HEK293 (cell line): ENCODE data around the gene DDX10.
A peak's percentile ranks its signal among the peaks of the same experiment; 100 is the strongest.

Experiments
- CTCF ChIA-PET: fragments of 350-600 bp; formaldehyde crosslinking; extraction: SDS; loops from one replicate; lab custom pipeline; 2021; ENCODE audit warnings: antibody characterized with exemption; lab: Yijun Ruan, JAX
- POLR2A ChIA-PET: fragments of 300-600 bp; formaldehyde crosslinking; extraction: SDS; loops from one replicate; lab custom pipeline; 2020; ENCODE audit warnings: antibody characterized with exemption, inconsistent platforms; lab: Yijun Ruan, JAX
- H3K27ac ChIP-seq: fragments of 200-500 bp; sonication (Bioruptor generic); 2 replicates; pipeline ENCODE4 v1.5.1; 2014; ENCODE audit warnings: low read depth, low read length, control low read depth, inconsistent platforms; ENCODE audit errors: extremely low read depth
- H3K36me3 ChIP-seq, 2 experiments: fragments of 200-500 bp in 1 of 2; sonication (Bioruptor generic) in 1 of 2; 1 replicate in 1 of 2; 2 replicates in 1 of 2; pipeline ENCODE4 v1.5.1; 2014 to 2017; ENCODE audit warnings: inconsistent platforms in 2 of 2, low read length in 2 of 2; ENCODE audit not compliant: control insufficient read depth in 2 of 2, insufficient read depth in 1 of 2
- H3K4me1 ChIP-seq: fragments of 200-500 bp; sonication (Bioruptor generic); 2 replicates; pipeline ENCODE4 v1.5.1; 2014; ENCODE audit warnings: mild to moderate bottlenecking, low read length, inconsistent platforms; ENCODE audit not compliant: control insufficient read depth, insufficient read depth
- H3K4me3 ChIP-seq: 2 replicates; pipeline ENCODE4 v1.5.1; 2011; ENCODE audit warnings: low read depth, mild to moderate bottlenecking, control low read depth, low read length, moderate library complexity
- H3K9me3 ChIP-seq: fragments of 200-500 bp; sonication (Bioruptor generic); 2 replicates; pipeline ENCODE4 v1.5.1; 2014; ENCODE audit warnings: low read depth, low read length, inconsistent platforms; ENCODE audit not compliant: control insufficient read depth, insufficient read depth
- AEBP2 ChIP-seq: fragments of 450-650 bp; formaldehyde crosslinking; IDR thresholded peaks from 2 replicates; pipeline ENCODE4 v1.5.1; 2016; ENCODE audit warnings: missing biosample characterization, missing genetic modification characterization, borderline replicate concordance
- CTCF ChIP-seq: fragments of 450-650 bp; formaldehyde crosslinking; IDR thresholded peaks from 2 replicates; pipeline ENCODE4 v1.5.1; 2016; ENCODE audit warnings: missing biosample characterization, missing genetic modification characterization
- GFI1B ChIP-seq: fragments of 450-650 bp; formaldehyde crosslinking; IDR thresholded peaks from 2 replicates; pipeline ENCODE4 v1.5.1; 2016; ENCODE audit warnings: missing biosample characterization, missing genetic modification characterization
- GLI2 ChIP-seq: fragments of 450-650 bp; formaldehyde crosslinking; IDR thresholded peaks from 2 replicates; pipeline ENCODE4; 2017; ENCODE audit warnings: missing biosample characterization, missing genetic modification characterization, low read depth, borderline replicate concordance
- HOXC10 ChIP-seq: sonication (generic); formaldehyde crosslinking; IDR thresholded peaks from 2 replicates; pipeline ENCODE4 v1.8.1; 2023; ENCODE audit warnings: mild to moderate bottlenecking, missing genetic modification reagents
- PRDM6 ChIP-seq: fragments of 450-650 bp; formaldehyde crosslinking; IDR thresholded peaks from 2 replicates; pipeline ENCODE4 v1.5.1; 2017; ENCODE audit warnings: missing biosample characterization, missing genetic modification characterization
- REPIN1 ChIP-seq: fragments of 450-650 bp; formaldehyde crosslinking; IDR thresholded peaks from 2 replicates; pipeline ENCODE4 v1.5.1; 2017; ENCODE audit warnings: missing biosample characterization, missing genetic modification characterization, low read depth
- REST ChIP-seq: fragments of 450-650 bp; formaldehyde crosslinking; IDR thresholded peaks from 2 replicates; pipeline ENCODE4 v1.5.1; 2016; ENCODE audit warnings: missing biosample characterization, missing genetic modification characterization
- SETDB1 ChIP-seq: IDR thresholded peaks from one replicate; pipeline ENCODE4 v1.6.1; 2017; ENCODE audit warnings: mild to moderate bottlenecking, low read length, moderate library complexity, mixed read lengths; ENCODE audit not compliant: insufficient read length
- SP2 ChIP-seq: fragments of 450-650 bp; formaldehyde crosslinking; IDR thresholded peaks from 2 replicates; pipeline ENCODE4 v1.5.1; 2016; ENCODE audit warnings: missing biosample characterization, missing genetic modification characterization
- SP3 ChIP-seq: fragments of 450-650 bp; formaldehyde crosslinking; IDR thresholded peaks from 2 replicates; pipeline ENCODE4 v1.5.1; 2016; ENCODE audit warnings: missing biosample characterization, missing genetic modification characterization
- WT1 ChIP-seq: fragments of 450-650 bp; formaldehyde crosslinking; IDR thresholded peaks from 2 replicates; pipeline ENCODE4 v1.5.1; 2016; ENCODE audit warnings: missing biosample characterization, missing genetic modification characterization
- ZNF184 ChIP-seq: fragments of 450-650 bp; IDR thresholded peaks from 2 replicates; pipeline ENCODE4 v1.5.1; 2018; ENCODE audit warnings: missing biosample characterization, mild to moderate bottlenecking, missing genetic modification characterization
- ZNF266 ChIP-seq: fragments of 450-650 bp; formaldehyde crosslinking; IDR thresholded peaks from 2 replicates; pipeline ENCODE4 v1.5.1; 2016; ENCODE audit warnings: missing biosample characterization, missing genetic modification characterization, low read depth
- ZNF416 ChIP-seq: fragments of 450-650 bp; formaldehyde crosslinking; IDR thresholded peaks from 2 replicates; pipeline ENCODE4 v1.5.1; 2016; ENCODE audit warnings: missing biosample characterization, missing genetic modification characterization
- ZNF548 ChIP-seq: fragments of 450-650 bp; formaldehyde crosslinking; IDR thresholded peaks from 2 replicates; pipeline ENCODE4 v1.5.1; 2016; ENCODE audit warnings: missing biosample characterization, missing genetic modification characterization
- ZNF626 ChIP-seq: fragments of 450-650 bp; sonication (Bioruptor Pico); formaldehyde crosslinking; IDR thresholded peaks from 2 replicates; pipeline ENCODE4 v1.5.1; 2018; ENCODE audit warnings: missing biosample characterization, missing genetic modification characterization, inconsistent platforms
- ZNF654 ChIP-seq: fragments of 450-650 bp; formaldehyde crosslinking; IDR thresholded peaks from 2 replicates; pipeline ENCODE4 v1.5.1; 2016; ENCODE audit warnings: low read depth, missing biosample characterization, missing genetic modification characterization
- ZNF658 ChIP-seq: fragments of 450-650 bp; formaldehyde crosslinking; IDR thresholded peaks from 2 replicates; pipeline ENCODE4; 2016; ENCODE audit warnings: missing biosample characterization, missing genetic modification characterization
- ZNF664 ChIP-seq: fragments of 450-650 bp; formaldehyde crosslinking; IDR thresholded peaks from 2 replicates; pipeline ENCODE4 v1.5.1; 2016; ENCODE audit warnings: missing biosample characterization, missing genetic modification characterization
- ZNF837 ChIP-seq: fragments of 450-650 bp; formaldehyde crosslinking; IDR thresholded peaks from 2 replicates; pipeline ENCODE4 v1.5.1; 2016; ENCODE audit warnings: missing biosample characterization, missing genetic modification characterization
- ZNF843 ChIP-seq: fragments of 450-650 bp; formaldehyde crosslinking; IDR thresholded peaks from 2 replicates; pipeline ENCODE4 v1.5.1; 2016; ENCODE audit warnings: missing biosample characterization, missing genetic modification characterization
- ZSCAN18 ChIP-seq: fragments of 450-650 bp; formaldehyde crosslinking; IDR thresholded peaks from 2 replicates; pipeline ENCODE4 v1.5.1; 2016; ENCODE audit warnings: missing biosample characterization, missing genetic modification characterization

The DDX10 gene

GRCh38 chr11:108654994-108655631 is 9.8 kb upstream of the DDX10 start:
- no peaks in the 10 kb centered on the region for H3K36me3 ChIP-seq
- H3K9me3 ChIP-seq = no peaks in the 10 kb centered on the region
- H3K27ac ChIP-seq = no peak overlapping the region
- TF ChIP-seq ZNF654 (tag by site-specific recombination) = peak; percentile 69
- TF ChIP-seq CTCF (tag by site-specific recombination) = peak; percentile 45; the same call in 1 of the 2 replicates
- TF ChIP-seq REPIN1 = no peak
- 0 out of 2 replicates have a peak, but pooled peaks have one; percentile 13 for TF ChIP-seq PRDM6 (tag by site-specific recombination)
- TF ChIP-seq ZNF626 (tag by site-specific recombination) = no peak
- POLR2A ChIA-PET = no interaction called here
- no peaks in the 10 kb centered on the region for H3K4me1 ChIP-seq
- H3K4me3 ChIP-seq = no peak overlapping the region
- CTCF ChIA-PET = interaction anchor here (0.6 to 1.4 kb wide), 4 partner anchors 145 to 655 kb away, joined by 3 to 5 read pairs (median 4); no protein-coding TSS in a partner anchor

- Histone ChIP-seq H3K36me3 (peaks cover 0 to 13% of the 10 kb centered on the region in 2 experiments; a peak in 1 of 3 replicates), H3K4me3 (no peak overlapping the region), H3K9me3 (no peaks in the 10 kb centered on the region), H3K27ac (no peak overlapping the region), H3K4me1 (no peaks in the 10 kb centered on the region)
- TF ChIP-seq GLI2 (tag by site-specific recombination) (no peak), SP3 (tag by site-specific recombination) (no peak), ZNF837 (no peak), AEBP2 (tag by site-specific recombination) (no peak), SETDB1 (no peak), ZNF266 (tag by site-specific recombination) (no peak), REST (tag by site-specific recombination) (no peak), ZSCAN18 (tag by site-specific recombination) (no peak), ZNF664 (tag by site-specific recombination) (no peak), ZNF658 (tag by site-specific recombination) (no peak), GFI1B (tag by site-specific recombination) (no peak), ZNF843 (tag by site-specific recombination) (no peak), HOXC10 (CRISPR knock-in tag) (no peak), WT1 (tag by site-specific recombination) (no peak), ZNF416 (tag by site-specific recombination) (no peak), SP2 (tag by site-specific recombination) (no peak), ZNF184 (tag by site-specific recombination) (no peak), ZNF548 (tag by site-specific recombination) (no peak)
- ChIA-PET CTCF (no interaction called here), POLR2A (no interaction called here)
Observed at GRCh38 chr11:108662700-108663099, 2.2 kb upstream of the DDX10 start.
